OCI-LY1 (cell line): ENCODE measurements around the gene PKN2.

Experiments used
- H2AFZ ChIP-seq: fragments of 200-600 bp; sonication (generic), shearing (Covaris generic); 2 replicates; pipeline ENCODE4 v1.6.0; 2014; ENCODE audit warnings: antibody characterized with exemption, mild to moderate bottlenecking, low read length
- H3F3A ChIP-seq: fragments of 200-600 bp; sonication (generic), shearing (Covaris generic); 2 replicates; pipeline ENCODE4 v1.6.0; 2014; ENCODE audit warnings: mild to moderate bottlenecking, antibody characterized with exemption, low read length, moderate library complexity; ENCODE audit not compliant: insufficient read depth
- H3K27ac ChIP-seq: fragments of 200-600 bp; sonication (generic); 2 replicates; pipeline ENCODE4 v1.5.1; 2014; ENCODE audit warnings: low read length, mixed run types, mild to moderate bottlenecking, low read depth; ENCODE audit not compliant: poor library complexity, severe bottlenecking
- H3K27me3 ChIP-seq: fragments of 200-600 bp; sonication (generic); 2 replicates; pipeline ENCODE4 v1.6.0; 2014; ENCODE audit warnings: antibody characterized with exemption, mild to moderate bottlenecking, low read length, moderate library complexity; ENCODE audit not compliant: insufficient read depth
- H3K36me3 ChIP-seq: fragments of 200-600 bp; sonication (generic); 2 replicates; pipeline ENCODE4 v1.6.1; 2014; ENCODE audit warnings: mild to moderate bottlenecking, antibody characterized with exemption, low read length, moderate library complexity, mixed read lengths; ENCODE audit not compliant: insufficient read depth
- H3K4me1 ChIP-seq: fragments of 200-600 bp; sonication (generic); 2 replicates; pipeline ENCODE4 v1.5.1; 2014; ENCODE audit warnings: mild to moderate bottlenecking, low read length, moderate library complexity; ENCODE audit not compliant: insufficient read depth, severe bottlenecking
- H3K4me2 ChIP-seq: fragments of 200-600 bp; sonication (generic), shearing (Covaris generic); 2 replicates; pipeline ENCODE4 v1.6.1; 2014; ENCODE audit warnings: low read length
- H3K4me3 ChIP-seq: fragments of 200-600 bp; sonication (generic); 2 replicates; pipeline ENCODE4 v1.5.1; 2014; ENCODE audit warnings: low read length, low read depth, mild to moderate bottlenecking, mixed read lengths; ENCODE audit not compliant: poor library complexity, severe bottlenecking
- H3K79me2 ChIP-seq: fragments of 200-600 bp; shearing (Covaris generic); 2 replicates; pipeline ENCODE4 v1.6.1; 2016; ENCODE audit warnings: mixed run types, low read length, mixed read lengths; ENCODE audit not compliant: insufficient read depth
- H3K9ac ChIP-seq: fragments of 200-600 bp; sonication (generic), shearing (Covaris generic); 2 replicates; pipeline ENCODE4 v1.6.1; 2014; ENCODE audit warnings: mild to moderate bottlenecking, low read length, mixed read lengths
- H3K9me2 ChIP-seq: fragments of 200-600 bp; sonication (generic), shearing (Covaris generic); 2 replicates; pipeline ENCODE4 v1.6.1; 2014; ENCODE audit warnings: low read depth, mild to moderate bottlenecking, low read length, mixed read lengths
- H3K9me3 ChIP-seq: fragments of 200-600 bp; shearing (Covaris generic); 2 replicates; pipeline ENCODE4 v1.6.1; 2014; ENCODE audit warnings: low read length, mixed read lengths
- H4K20me1 ChIP-seq: fragments of 200-600 bp; sonication (generic), shearing (Covaris generic); 2 replicates; pipeline ENCODE4 v1.6.0; 2016; ENCODE audit warnings: mild to moderate bottlenecking, low read length; ENCODE audit not compliant: insufficient read depth
- CTCF ChIP-seq: fragments of 200-600 bp; sonication (generic), shearing (Covaris generic); IDR thresholded peaks from 2 replicates; pipeline ENCODE4 v1.5.1; 2017; ENCODE audit warnings: mild to moderate bottlenecking, antibody characterized with exemption, low read length, moderate library complexity, mixed read lengths
- EZH2 ChIP-seq: fragments of 200-600 bp; sonication (generic), shearing (Covaris generic); IDR thresholded peaks from 2 replicates; pipeline ENCODE4 v1.8.0; 2017; ENCODE audit warnings: borderline replicate concordance, mixed run types, mild to moderate bottlenecking, antibody characterized with exemption, low read length, moderate library complexity, mixed read lengths

PKN2 gene

GRCh38 chr1:88680471-88680870, 3.6 kb upstream of the PKN2 start:
- Histone ChIP-seq H3K4me2 (no peak overlapping the region), H3F3A (no peaks in the 10 kb centered on the region), H3K9me3 (no peaks in the 10 kb centered on the region), H3K27ac (no peak overlapping the region), H3K9ac (no peak overlapping the region), H2AFZ (no peak overlapping the region), H3K4me1 (peaks cover 11% of the 10 kb centered on the region), H3K27me3 (no peaks in the 10 kb centered on the region), H3K9me2 (no peaks in the 10 kb centered on the region), H3K4me3 (no peak overlapping the region), H3K36me3 (no peaks in the 10 kb centered on the region), H4K20me1 (no peaks in the 10 kb centered on the region), H3K79me2 (peaks cover 6% of the 10 kb centered on the region)
- no peak for TF ChIP-seq CTCF
- no peak for TF ChIP-seq EZH2

GRCh38 chr1:88680911-88681622, 3.0 kb upstream of the PKN2 start:
- Histone ChIP-seq H3K27me3 (no peaks in the 10 kb centered on the region), H3K4me2 (no peak overlapping the region), H4K20me1 (no peaks in the 10 kb centered on the region), H3K9me2 (no peaks in the 10 kb centered on the region), H3K27ac (no peak overlapping the region), H3K36me3 (no peaks in the 10 kb centered on the region), H3K4me3 (no peak overlapping the region), H3K4me1 (peaks cover 17% of the 10 kb centered on the region), H3F3A (no peaks in the 10 kb centered on the region), H3K9me3 (no peaks in the 10 kb centered on the region), H2AFZ (no peak overlapping the region), H3K9ac (no peak overlapping the region), H3K79me2 (peaks cover 12% of the 10 kb centered on the region)
- no peak for TF ChIP-seq EZH2
- no peak for TF ChIP-seq CTCF

- peak overlapping the region; percentile 88 for H3K27ac ChIP-seq
- peaks cover 31% of the 10 kb centered on the region for H3K4me1 ChIP-seq
- peaks cover 45% of the 10 kb centered on the region for H3K79me2 ChIP-seq
- H3K4me3 ChIP-seq = peak overlapping the region; percentile 93
- no peaks in the 10 kb centered on the region for H3K27me3 ChIP-seq
- TF ChIP-seq CTCF (peak; percentile 23; the same call in 1 of the 2 replicates), EZH2 (no peak)
- H3K36me3 ChIP-seq = peaks cover 4% of the 10 kb centered on the region; the same call in 1 of the 2 replicates
- H3K9me2 ChIP-seq = no peaks in the 10 kb centered on the region
- no peaks in the 10 kb centered on the region for H3F3A ChIP-seq
- no peaks in the 10 kb centered on the region for H4K20me1 ChIP-seq
- H3K4me2 ChIP-seq = peak overlapping the region; percentile 73
- H2AFZ ChIP-seq = no peak overlapping the region
- H3K9ac ChIP-seq = peak overlapping the region; percentile 91
- no peaks in the 10 kb centered on the region for H3K9me3 ChIP-seq
Measured at GRCh38 chr1:88684482-88685258, 597 bp downstream of the PKN2 start.
